DND-41 (cell line): ENCODE results near the gene DUOX2.

ENCODE experiments used
- EZH2 ChIP-seq: IDR thresholded peaks from 3 replicates; pipeline ENCODE4 v1.6.1; 2012; ENCODE audit warnings: borderline replicate concordance, low read depth, mild to moderate bottlenecking, moderate library complexity, low read length, inconsistent platforms; ENCODE audit not compliant: severe bottlenecking
- TF ChIP-seq, protein P1 (sequence below): IDR thresholded peaks from 2 replicates; pipeline ENCODE4 v1.5.1; 2012; ENCODE audit warnings: borderline replicate concordance, low read length, moderate library complexity, mild to moderate bottlenecking; ENCODE audit not compliant: poor library complexity, severe bottlenecking; ENCODE audit errors: extremely low read depth

DNA sequence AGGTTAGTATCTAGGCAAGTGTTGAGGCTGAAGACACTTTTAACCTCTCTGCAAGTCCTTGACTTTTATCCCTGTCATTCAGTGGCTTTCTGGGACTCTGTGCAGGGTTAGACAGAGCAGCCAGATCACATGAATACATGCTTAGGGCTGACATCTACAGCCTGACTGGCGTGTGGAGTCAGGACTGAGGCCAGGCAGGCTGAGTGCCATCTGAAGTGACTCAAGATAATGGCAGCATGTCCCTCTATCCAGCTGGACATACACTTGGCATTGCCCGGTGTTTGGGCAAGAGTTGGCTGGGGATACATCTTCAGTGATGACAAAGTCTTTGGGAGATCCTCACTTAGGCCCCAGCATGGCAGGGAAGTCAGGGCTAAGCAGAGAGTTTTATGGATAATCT lies 22.4 kb downstream of the DUOX2 start:
- TF ChIP-seq, protein P1, sequence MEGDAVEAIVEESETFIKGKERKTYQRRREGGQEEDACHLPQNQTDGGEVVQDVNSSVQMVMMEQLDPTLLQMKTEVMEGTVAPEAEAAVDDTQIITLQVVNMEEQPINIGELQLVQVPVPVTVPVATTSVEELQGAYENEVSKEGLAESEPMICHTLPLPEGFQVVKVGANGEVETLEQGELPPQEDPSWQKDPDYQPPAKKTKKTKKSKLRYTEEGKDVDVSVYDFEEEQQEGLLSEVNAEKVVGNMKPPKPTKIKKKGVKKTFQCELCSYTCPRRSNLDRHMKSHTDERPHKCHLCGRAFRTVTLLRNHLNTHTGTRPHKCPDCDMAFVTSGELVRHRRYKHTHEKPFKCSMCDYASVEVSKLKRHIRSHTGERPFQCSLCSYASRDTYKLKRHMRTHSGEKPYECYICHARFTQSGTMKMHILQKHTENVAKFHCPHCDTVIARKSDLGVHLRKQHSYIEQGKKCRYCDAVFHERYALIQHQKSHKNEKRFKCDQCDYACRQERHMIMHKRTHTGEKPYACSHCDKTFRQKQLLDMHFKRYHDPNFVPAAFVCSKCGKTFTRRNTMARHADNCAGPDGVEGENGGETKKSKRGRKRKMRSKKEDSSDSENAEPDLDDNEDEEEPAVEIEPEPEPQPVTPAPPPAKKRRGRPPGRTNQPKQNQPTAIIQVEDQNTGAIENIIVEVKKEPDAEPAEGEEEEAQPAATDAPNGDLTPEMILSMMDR: no peak
- no peak for TF ChIP-seq EZH2
